Stimulated activated CD8-positive, alpha-beta memory T cell treated with anti-CD3 and anti-CD28 coated beads, Interleukin-15, amount 100 ng/mL, for 24 hours (primary cell): ENCODE measurements around the gene GIMAP6.
"Not testable (repeated sequence)": the region's sequence is repeated elsewhere in the genome, so short reads cannot be mapped to it uniquely, and the experiment has no call there.

Source experiments
- DNase-seq: peaks from one replicate; pipeline ENCODE4 v3.0.0-alpha.2; 2020; ENCODE audit warnings: low read depth

GIMAP6 gene

GRCh38 chr7:150631866-150632864, at the start of gene GIMAP6:
GIMAP6 (minus strand) TSS chr7:150632385; CDS start chr7:150630142, 2,243 bp downstream.
- DNase-seq = peak; percentile 11

GRCh38 chr7:150680364-150680763, 48.2 kb upstream of the GIMAP6 start:
- DNase-seq = not testable (repeated sequence)

- not testable (repeated sequence) for DNase-seq
Measured at GRCh38 chr7:150678601-150679000, 46.4 kb upstream of the GIMAP6 start.

GRCh38 chr7:150676854-150677253, 44.7 kb upstream of the GIMAP6 start:
- DNase-seq = not testable (repeated sequence)

GRCh38 chr7:150676276-150676675, 44.1 kb upstream of the GIMAP6 start:
- not testable (repeated sequence) for DNase-seq

- no peak for DNase-seq
Measured at GRCh38 chr7:150675714-150676113, 43.5 kb upstream of the GIMAP6 start.

GRCh38 chr7:150671798-150672585, 39.8 kb upstream of the GIMAP6 start:
- DNase-seq = not testable (repeated sequence)

- DNase-seq = no peak
Measured at GRCh38 chr7:150668977-150669376, 36.8 kb upstream of the GIMAP6 start.

- no peak for DNase-seq
Measured at GRCh38 chr7:150668472-150668911, 36.3 kb upstream of the GIMAP6 start.

- no peak for DNase-seq
Measured at GRCh38 chr7:150666412-150666811, 34.2 kb upstream of the GIMAP6 start.

GRCh38 chr7:150665896-150666295, 33.7 kb upstream of the GIMAP6 start:
- no peak for DNase-seq

GRCh38 chr7:150665089-150665748, 33.0 kb upstream of the GIMAP6 start:
- no peak for DNase-seq

GRCh38 chr7:150663802-150664494, 31.8 kb upstream of the GIMAP6 start:
- DNase-seq = no peak

- DNase-seq = not testable (repeated sequence)
Measured at GRCh38 chr7:150662821-150663220, 30.6 kb upstream of the GIMAP6 start.

- DNase-seq = no peak
Measured at GRCh38 chr7:150660939-150661613, 28.9 kb upstream of the GIMAP6 start.

- DNase-seq = no peak
Measured at GRCh38 chr7:150657526-150657925, 25.3 kb upstream of the GIMAP6 start.

- no peak for DNase-seq
Measured at GRCh38 chr7:150656047-150656446, 23.9 kb upstream of the GIMAP6 start.

GRCh38 chr7:150654692-150655091, 22.5 kb upstream of the GIMAP6 start:
- DNase-seq = no peak

- DNase-seq = no peak
Measured at GRCh38 chr7:150649080-150649385, 16.8 kb upstream of the GIMAP6 start.

GRCh38 chr7:150648353-150649079, 16.3 kb upstream of the GIMAP6 start:
- no peak for DNase-seq
